Stimulated activated CD4-positive, alpha-beta T cell treated with anti-CD3 and anti-CD28 coated beads, Interleukin-4, amount 100 ng/mL, for 1 hour (primary cell): ENCODE results near the gene BCL2L1.
"Not testable (repeated sequence)": the region's sequence is repeated elsewhere in the genome, so short reads cannot be mapped to it uniquely, and the experiment has no call there.

Experiments
- DNase-seq: peaks from one replicate; pipeline ENCODE4 v3.0.0-alpha.2; 2020

BCL2L1 gene

DNA sequence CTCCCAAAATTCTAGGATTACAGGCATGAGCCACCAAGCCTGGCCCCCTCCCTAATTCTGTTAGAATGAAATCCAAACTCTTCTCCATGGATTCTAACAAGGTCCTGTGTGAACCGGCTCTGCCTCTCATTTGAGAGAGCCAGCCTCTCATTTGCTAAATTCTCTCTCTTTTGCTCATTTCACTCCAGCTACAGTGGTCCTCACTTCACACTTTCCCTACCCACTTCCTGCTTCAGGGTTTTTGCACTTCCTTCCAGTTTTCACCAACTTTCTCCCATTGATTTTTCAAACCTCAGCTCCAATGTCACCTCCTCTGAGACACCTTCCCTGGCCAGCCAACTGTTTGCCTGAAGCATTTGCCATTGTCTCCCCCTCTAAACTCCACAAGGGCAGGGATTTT lies 79.8 kb downstream of the BCL2L1 start:
- DNase-seq, result no peak

DNA sequence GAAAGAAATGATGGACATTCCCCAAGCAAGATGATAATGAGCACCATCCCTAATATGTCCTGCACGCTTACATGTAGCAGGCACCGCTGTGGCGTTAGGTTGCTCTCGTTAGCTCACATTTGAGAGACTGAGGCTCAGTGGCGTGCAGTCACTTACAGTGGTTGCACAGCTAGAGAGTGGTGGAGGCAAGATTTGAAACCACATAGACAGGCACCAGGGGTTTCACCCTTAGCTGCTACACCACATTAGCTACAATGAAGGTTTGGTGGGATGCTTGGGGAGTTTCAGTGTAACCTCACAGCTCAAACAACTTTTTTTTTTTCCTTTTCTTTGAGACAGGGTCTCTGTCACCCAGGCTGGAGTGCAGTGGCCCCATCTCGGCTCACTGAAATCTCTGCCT lies 81.3 kb downstream of the BCL2L1 start:
- DNase-seq, result no peak

DNA sequence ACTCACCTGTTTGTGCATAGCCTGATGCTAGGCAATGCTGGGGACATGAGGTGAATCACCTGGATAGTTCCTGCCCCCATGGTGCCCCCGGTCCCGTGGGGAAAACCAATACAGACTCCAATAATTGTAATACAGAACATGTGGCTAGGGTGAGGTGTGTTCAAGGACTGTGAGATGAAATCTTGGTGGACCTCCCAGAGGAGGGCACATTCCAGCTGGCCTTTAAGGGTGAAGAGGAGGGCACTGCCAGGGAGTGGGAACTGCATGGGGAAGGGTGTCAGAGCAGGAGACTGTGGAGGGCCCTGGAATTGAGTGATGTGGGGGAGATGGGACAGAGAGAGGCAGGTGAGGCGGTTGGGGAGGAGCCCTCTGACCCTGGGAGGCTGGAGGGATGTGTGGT lies 82.4 kb downstream of the BCL2L1 start:
- no peak for DNase-seq

DNA sequence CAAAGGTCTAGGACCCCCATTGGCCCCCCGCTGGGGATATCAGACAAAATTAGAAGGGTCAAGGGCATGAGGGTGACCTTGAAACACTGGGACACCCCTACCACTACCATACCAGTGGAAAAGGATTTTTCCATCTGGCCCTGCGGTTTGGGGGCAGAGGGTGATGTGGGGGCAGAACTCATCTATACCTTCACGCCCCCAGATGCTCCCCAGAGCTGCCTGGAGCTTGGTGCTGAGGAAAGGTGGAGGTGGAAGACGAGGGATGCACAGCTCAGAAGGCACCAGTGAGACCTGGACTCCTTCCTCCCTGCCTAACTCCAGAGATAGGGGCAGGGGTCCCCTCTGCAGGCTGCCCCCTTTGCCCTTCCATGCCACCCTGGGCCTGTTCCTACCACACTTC lies 83.9 kb downstream of the BCL2L1 start:
- no peak for DNase-seq

DNA sequence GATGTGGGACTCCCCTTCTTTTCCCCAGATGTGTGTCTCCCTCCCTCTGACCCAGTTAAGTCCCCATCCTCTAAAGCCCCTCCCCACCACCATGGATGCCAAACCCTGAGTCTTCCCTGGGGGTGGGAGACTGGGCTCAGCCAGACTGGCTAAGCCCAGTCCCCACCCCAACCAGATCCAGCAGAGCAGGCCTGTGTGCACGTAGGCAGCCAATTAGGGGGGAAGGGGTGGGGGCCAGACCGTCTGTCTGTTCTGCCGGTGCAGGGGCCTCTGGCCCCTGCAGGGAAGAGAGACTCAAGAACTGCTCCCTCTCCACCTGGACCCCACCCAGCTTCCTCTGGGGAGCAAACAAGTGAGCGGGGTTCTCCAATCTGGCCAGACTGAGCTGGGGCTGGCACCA lies 84.4 kb downstream of the BCL2L1 start:
- DNase-seq, result no peak

DNA sequence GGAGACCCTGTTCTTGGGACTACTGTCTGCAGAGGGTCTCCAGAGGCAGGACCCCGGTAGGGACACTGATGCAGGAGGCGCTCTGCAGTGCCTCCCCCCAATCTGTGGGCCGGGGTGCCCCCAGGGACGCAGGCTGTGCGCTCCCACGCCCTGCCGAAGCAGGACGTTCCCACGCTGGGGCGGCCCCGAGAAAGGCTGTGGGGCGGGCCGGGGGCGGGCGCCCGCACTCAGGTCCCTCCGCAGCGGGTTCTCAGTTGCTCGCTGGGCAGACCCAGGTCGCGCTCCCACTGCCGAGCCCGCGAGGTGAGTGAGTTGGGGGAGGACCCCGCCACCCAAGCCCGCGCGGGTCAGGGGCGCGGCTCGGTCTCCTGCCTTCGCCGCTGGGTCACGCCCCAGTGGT lies 85.0 kb downstream of the BCL2L1 start, which contains the start of gene COX4I2:
TSS of gene COX4I2 (plus strand) at position 253 of the 400 bp plus-strand sequence. CDS start 1,106 bp downstream, outside the sequence.
- DNase-seq, result no peak

DNA sequence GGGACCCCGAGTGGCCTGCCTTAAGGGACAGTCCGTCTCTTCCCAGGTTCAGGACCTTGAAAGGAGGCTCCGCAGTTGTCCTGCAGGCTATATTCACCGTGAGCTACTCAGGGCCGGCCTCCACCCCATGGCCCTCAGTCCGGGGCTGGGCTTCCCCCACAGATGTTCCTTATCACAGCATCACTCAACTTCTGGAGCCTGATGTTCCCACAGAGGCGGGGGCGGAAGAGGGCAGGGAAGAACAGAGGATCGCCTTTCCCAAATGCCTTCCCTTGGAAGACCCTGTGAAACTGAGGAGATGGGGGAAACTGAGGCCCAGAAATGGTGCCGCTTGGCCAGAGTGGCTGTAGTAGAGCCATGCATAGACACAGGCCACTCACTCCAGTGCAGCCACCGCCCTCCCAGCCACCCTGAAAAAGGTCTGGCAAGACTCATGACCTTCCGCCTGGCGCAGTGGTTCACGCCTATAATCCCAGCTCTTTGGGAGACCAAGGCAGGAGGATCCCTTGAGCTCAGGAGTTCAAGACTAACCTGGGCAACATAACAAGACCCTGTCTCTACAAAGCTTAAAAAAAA lies 89.2 kb downstream of the BCL2L1 start:
- DNase-seq, result no peak

DNA sequence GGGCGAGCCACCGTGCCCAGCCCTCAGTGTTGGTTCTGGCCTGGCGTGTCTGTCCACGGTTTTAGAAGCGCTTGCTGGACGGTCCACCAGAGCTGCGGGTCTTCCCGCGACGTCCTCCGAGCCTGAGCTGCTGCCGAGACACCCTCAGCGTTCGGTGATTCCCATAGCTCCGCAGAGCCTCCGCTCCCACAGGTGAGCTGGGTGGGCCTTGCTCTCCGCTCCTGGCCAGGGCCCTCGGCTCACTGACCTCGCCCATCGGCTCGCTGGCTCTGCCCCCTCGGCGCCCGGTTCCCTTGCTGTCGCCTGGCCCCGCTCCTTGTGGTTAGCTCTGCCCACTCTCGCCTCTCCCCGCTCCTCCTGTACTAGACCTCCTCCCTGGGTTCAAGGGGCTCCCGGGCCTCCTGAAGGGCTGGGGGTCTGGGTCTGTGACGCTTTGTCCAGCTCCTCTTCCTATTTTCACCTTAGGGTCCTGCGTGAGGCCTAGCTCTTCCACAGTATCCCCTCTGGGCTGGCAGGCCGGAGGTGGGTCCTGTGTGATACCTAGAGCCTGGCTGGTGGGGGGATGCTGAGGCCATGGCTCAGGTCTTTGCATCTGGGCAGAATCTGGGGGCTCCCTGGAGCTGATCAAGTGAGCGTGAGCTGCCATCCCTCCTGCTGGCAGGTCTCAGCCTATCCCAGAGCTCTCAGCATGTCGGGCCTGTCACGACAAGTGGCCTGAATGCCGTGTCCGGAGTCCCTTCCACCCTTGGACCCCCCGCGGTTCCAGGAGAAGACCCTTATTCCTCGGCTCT lies 89.9 kb downstream of the BCL2L1 start:
- DNase-seq, result no peak

DNA sequence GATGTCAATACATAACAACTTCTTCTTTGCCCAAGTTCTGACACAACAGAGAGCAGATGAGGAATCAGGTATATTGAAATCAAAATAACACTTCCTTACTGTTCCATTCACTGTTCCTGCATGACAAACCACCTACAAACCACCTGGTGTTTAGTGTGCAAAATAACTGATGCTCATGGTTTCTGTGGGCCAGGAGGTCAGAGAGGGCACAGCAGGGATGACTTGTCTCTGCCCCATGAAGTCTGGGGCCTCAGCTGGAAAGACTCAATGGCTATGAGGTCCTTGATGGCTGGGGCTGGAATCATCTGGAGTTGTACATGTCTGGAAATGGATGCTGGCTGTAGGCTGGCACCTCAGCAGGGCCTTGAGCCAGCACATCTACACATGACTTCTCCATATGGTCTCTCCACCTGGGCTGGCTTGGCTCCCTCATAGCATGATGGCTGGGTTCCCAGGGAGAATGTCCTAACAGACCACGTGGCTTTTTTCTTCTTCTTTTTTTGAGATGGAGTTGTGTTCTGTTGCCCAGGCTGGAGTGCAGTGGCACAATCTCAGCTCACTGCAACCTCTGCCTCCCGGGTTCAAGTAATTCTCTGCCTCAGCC lies 92.4 kb downstream of the BCL2L1 start:
- DNase-seq, result no peak

DNA sequence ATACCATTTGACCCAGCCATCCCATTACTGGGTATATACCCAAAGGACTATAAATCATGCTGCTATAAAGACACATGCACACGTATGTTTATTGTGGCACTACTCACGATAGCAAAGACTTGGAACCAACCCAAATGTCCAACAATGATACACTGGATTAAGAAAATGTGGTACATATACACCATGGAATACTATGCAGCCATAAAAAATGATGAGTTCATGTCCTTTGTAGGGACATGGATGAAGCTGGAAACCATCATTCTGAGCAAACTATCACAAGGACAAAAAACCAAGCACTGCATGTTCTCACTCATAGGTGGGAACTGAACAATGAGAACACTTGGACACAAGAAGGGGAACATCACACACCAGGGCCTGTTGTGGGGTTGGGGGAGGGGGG lies 94.6 kb downstream of the BCL2L1 start:
- not testable (repeated sequence) for DNase-seq

DNA sequence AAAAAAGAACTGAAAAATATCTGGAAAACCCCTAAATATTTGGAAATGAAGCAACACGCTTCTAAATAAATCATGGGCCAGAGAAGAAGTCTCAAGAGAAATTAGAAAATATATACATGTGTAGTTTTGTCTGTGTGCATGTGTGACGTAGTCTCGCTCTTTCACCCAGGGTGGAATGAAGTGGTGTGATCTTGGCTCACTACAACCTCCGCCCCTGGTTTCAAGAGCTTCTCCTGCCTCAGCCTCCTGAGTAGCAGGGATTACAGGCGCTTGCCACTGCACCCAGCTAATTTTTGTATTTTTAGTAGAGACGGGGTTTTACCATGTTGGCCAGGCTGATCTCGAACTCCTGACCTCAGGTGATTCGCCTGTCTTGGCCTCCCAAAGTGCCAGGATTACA lies 96.1 kb downstream of the BCL2L1 start:
- not testable (repeated sequence) for DNase-seq

DNA sequence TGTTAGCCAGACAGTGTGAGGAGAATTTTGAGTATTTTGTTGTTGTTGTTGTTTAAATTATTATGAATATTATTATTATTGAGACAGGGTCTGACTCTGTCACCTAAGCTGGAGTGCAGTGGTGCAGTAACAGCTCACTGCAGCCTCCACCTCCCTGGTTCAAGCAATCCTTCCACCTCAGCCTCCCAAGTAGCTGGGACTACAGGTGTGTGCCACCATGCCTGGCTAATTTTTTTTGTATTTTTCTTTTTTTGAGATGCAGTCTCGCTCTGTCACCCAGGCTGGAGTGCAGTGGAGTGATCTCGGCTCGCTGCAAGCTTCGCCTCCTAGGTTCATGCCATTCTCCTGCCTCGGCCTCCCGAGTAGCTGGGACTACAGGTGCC lies 99.6 kb downstream of the BCL2L1 start:
- DNase-seq, result not testable (repeated sequence)

DNA sequence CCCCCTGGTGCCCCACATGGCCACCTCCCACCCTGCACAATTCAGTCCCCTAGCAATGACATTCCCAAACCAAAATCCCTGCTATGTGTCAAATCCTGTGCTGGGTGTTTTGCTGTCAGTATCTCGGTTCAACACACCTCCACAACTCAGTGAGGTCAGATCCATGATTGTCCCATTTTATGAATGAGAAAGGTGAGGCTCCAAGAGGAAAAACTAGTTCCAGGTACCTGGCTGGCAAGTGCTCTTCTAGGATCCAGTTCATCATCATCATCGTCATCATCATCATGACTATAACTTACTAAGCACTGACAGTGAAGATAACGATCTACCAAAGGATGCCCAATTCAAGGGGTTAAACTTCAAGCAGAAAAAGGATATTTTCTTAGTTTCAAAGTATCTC lies 102.4 kb downstream of the BCL2L1 start:
- no peak for DNase-seq

DNA sequence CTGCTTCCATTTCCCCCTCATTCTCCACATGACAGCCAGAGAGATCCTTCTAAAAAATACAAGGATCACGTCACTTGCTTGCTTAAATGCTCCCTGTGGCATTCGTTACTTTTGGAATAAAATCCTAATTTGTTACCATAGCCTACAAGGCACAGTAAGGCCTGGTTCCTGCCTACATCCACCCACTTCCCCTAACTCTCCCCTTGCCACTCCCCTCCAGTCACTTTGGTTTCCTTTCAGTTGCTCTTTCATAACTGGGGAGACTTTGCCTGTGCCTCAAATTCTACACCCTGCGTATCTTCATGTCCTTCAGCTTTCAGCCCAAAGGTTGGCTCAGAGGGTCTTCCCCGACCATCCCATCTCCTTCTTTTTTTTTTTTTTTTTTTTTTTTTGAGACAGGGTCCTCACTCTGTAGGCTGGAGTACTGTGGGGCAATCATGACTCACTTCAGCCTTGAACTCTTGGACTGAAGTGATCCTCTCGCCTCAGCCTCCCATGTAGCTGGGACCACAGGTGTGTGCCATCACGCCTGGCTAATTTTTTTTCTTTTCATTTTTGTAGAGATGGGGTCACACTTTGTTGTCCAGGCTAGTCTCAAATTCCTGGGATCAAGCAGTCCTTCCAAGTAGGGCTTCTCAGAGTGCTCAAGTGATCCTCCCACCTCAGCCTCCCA lies 105.1 kb downstream of the BCL2L1 start:
- no peak for DNase-seq

DNA sequence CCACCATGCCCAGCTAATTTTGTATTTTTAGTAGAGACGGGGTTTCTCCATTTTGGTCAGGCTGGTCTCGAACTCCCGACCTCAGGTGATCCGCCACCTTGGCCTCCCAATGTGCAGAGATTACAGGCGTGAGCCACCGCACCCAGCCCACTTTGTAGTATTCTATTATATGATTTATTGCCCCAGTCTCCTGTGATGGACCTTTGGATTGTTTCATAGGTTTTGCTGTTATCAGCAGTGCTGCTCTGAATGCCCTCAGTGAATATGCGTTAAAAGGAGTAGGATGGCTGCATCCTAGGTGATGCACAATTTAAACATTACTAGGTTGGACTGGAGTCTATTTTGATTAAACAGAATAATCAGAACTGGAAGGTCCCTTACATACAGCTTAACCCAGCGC lies 107.3 kb downstream of the BCL2L1 start:
- no peak for DNase-seq
